Panc1 (cell line): Measurements from ENCODE around the gene KCNH3.

Experiments used
- CTCF ChIP-seq: fragments of 450-650 bp; IDR thresholded peaks from 2 replicates; pipeline ENCODE4 v1.5.1; 2017; ENCODE audit warnings: mild to moderate bottlenecking
- POLR2AphosphoS5 ChIP-seq: IDR thresholded peaks from 2 replicates; pipeline ENCODE4 v1.6.1; 2012; ENCODE audit warnings: mild to moderate bottlenecking, low read depth, low read length, moderate library complexity
- SIN3A ChIP-seq: IDR thresholded peaks from 2 replicates; pipeline ENCODE4 v1.6.1; 2012; ENCODE audit warnings: low read depth, mild to moderate bottlenecking, low read length, moderate library complexity, borderline replicate concordance; ENCODE audit not compliant: insufficient read depth
- TCF7L2 ChIP-seq: IDR thresholded peaks from 2 replicates; pipeline ENCODE4 v1.6.1; 2011; ENCODE audit warnings: mild to moderate bottlenecking, low read depth, low read length, inconsistent platforms

DNA sequence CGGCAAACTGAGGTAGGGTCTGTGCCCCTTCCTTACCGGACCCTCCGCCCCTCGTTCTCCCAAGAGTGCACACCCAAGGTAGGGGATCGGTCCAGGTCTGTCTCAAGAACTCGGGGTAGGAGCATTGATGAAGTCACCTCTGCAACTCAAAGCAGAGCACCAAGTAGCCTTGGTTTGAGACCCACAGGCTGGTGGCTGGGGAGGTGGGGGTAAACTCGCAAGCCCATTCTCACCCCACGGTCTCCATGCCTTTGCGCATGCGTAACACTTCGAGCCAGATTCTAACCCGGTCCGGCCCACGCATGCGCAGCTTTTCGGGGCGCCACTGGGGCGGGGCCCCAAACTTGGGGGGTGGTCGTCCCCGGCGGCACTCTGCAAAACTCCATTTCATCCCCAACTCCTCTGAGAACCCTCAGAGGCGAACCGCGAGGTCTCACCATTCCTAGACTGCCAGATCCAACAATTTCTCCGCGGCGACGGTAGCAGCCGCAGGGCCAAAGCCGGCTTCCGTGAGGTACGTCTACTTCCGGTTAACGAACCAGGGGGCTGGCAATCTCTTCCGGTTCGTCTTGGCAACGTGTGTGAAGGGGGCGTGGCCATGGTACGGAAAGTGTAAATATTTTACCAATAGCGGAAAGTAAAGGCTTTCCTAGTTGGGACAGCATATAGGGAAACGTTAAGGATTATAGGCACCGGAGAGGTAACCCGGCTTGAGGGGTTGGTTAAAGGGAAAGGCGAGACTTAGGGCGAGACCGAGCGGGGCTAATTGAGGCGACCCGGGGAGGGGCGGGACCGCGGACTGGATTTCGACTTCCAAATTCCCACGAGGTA lies 29.0 kb downstream of the KCNH3 start, which contains the start of gene MCRS1:
- TF ChIP-seq CTCF = no peak
- TF ChIP-seq TCF7L2 = no peak
- peak; percentile 81 for TF ChIP-seq SIN3A
- TF ChIP-seq POLR2AphosphoS5 = peak; percentile 98
